WTC11 (cell line): Measurements from ENCODE around the gene RAPGEF1. TPM values are rescaled to one million over a fixed set of nuclear protein-coding genes. Genes with fewer than 3 reads are reported as not detected.
"Not testable (repeated sequence)": the region's sequence is repeated elsewhere in the genome, so short reads cannot be mapped to it uniquely, and the experiment has no call there.

Experiments
- ATAC-seq: fragments of 200-7000 bp; cut with Tn5 transposase; 2 replicates; pipeline ENCODE4 v1.10.0; 2021; ENCODE audit warnings: mild to moderate bottlenecking, moderate library complexity
- CTCF ChIA-PET: fragments of 300-600 bp; sonication (Branson Sonifier 250); formaldehyde crosslinking; loops from one replicate; lab custom pipeline; 2021; ENCODE audit warnings: antibody characterized with exemption; lab: Charles Lee
- POLR2A ChIA-PET: fragments of 350-600 bp; sonication (Branson Sonifier 250); formaldehyde crosslinking; loops from one replicate; lab custom pipeline; 2021; ENCODE audit warnings: antibody characterized with exemption; lab: Charles Lee
- DNase-seq: peaks from one replicate; pipeline ENCODE4 v3.0.0; 2021; ENCODE audit warnings: low spot score
- H3K27ac Mint-ChIP-seq: 2 replicates; pipeline ENCODE4 v1.8.0; 2021; ENCODE audit warnings: mixed read lengths
- H3K27me3 Mint-ChIP-seq: 2 replicates; pipeline ENCODE4 v1.8.0; 2021; ENCODE audit warnings: low read depth, mild to moderate bottlenecking, moderate library complexity, mixed read lengths
- H3K36me3 Mint-ChIP-seq: 2 replicates; pipeline ENCODE4 v1.8.0; 2021; ENCODE audit warnings: mixed read lengths
- H3K4me1 Mint-ChIP-seq: 2 replicates; pipeline ENCODE4 v1.8.0; 2022; ENCODE audit warnings: mixed read lengths
- H3K4me3 Mint-ChIP-seq: 2 replicates; pipeline ENCODE4 v1.8.0; 2021; ENCODE audit warnings: mild to moderate bottlenecking, moderate library complexity, mixed read lengths
- H3K9me3 Mint-ChIP-seq: 2 replicates; pipeline ENCODE4 v1.8.0; 2021; ENCODE audit warnings: mixed read lengths
- CBFB ChIP-seq: sonication (generic); formaldehyde crosslinking; IDR thresholded peaks from 2 replicates; pipeline ENCODE4 v1.8.1; 2022; ENCODE audit warnings: mild to moderate bottlenecking, low read depth, missing genetic modification reagents
- CREM ChIP-seq: sonication (generic); formaldehyde crosslinking; IDR thresholded peaks from 2 replicates; pipeline ENCODE4 v1.8.1; 2022; ENCODE audit warnings: mild to moderate bottlenecking, missing genetic modification reagents, moderate library complexity
- FOXK1 ChIP-seq: sonication (generic); formaldehyde crosslinking; IDR thresholded peaks from 2 replicates; pipeline ENCODE4 v1.8.0; 2022; ENCODE audit warnings: mild to moderate bottlenecking, moderate library complexity, missing genetic modification reagents
- GRHL2 ChIP-seq: fragments of 250-450 bp; sonication (Bioruptor Pico); IDR thresholded peaks from 2 replicates; pipeline ENCODE4 v1.8.0; 2022; ENCODE audit warnings: mild to moderate bottlenecking, moderate library complexity; ENCODE audit not compliant: insufficient replicate concordance, severe bottlenecking
- GTF2I ChIP-seq: fragments of 250-450 bp; sonication (Bioruptor Pico); conservative IDR thresholded peaks from 2 replicates; pipeline ENCODE4 v1.4.0; 2021; ENCODE audit warnings: mild to moderate bottlenecking
- IRF1 ChIP-seq: sonication (generic); formaldehyde crosslinking; IDR thresholded peaks from 2 replicates; pipeline ENCODE4 v1.8.0; 2023; ENCODE audit warnings: missing genetic modification reagents
- NFATC4 ChIP-seq: fragments of 250-450 bp; sonication (Bioruptor Pico); IDR thresholded peaks from 2 replicates; pipeline ENCODE4 v1.9.0; 2021; ENCODE audit warnings: mild to moderate bottlenecking
- NFE2L1 ChIP-seq: sonication (generic); formaldehyde crosslinking; IDR thresholded peaks from 2 replicates; pipeline ENCODE4 v1.8.1; 2023; ENCODE audit warnings: missing genetic modification reagents
- NR1H2 ChIP-seq: sonication (generic); formaldehyde crosslinking; IDR thresholded peaks from 2 replicates; pipeline ENCODE4 v1.9.0; 2021; ENCODE audit warnings: mild to moderate bottlenecking, moderate library complexity, missing genetic modification reagents
- NR3C1 ChIP-seq: sonication (generic); formaldehyde crosslinking; conservative IDR thresholded peaks from 2 replicates; pipeline ENCODE4 v1.8.1; 2023; ENCODE audit warnings: low read depth, mild to moderate bottlenecking, missing genetic modification reagents
- PRRX2 ChIP-seq: fragments of 250-450 bp; sonication (Bioruptor Pico); IDR thresholded peaks from 2 replicates; pipeline ENCODE4 v1.8.0; 2021; ENCODE audit warnings: mild to moderate bottlenecking
- ZBTB21 ChIP-seq: sonication (generic); formaldehyde crosslinking; IDR thresholded peaks from 2 replicates; pipeline ENCODE4 v1.8.1; 2023; ENCODE audit warnings: mild to moderate bottlenecking, missing genetic modification reagents, borderline replicate concordance
- ZNF138 ChIP-seq: sonication (generic); formaldehyde crosslinking; conservative IDR thresholded peaks from 2 replicates; pipeline ENCODE4 v1.8.1; 2022; ENCODE audit warnings: mild to moderate bottlenecking, moderate library complexity, missing genetic modification reagents
- ZNF396 ChIP-seq: fragments of 250-450 bp; sonication (Bioruptor Pico); IDR thresholded peaks from 2 replicates; pipeline ENCODE4 v1.8.0; 2021; ENCODE audit warnings: mild to moderate bottlenecking, moderate library complexity, borderline replicate concordance
- total RNA-seq: library from RNA; stranded (reverse); gene quantifications from 3 replicates; pipeline ENCODE4 v1.2.3, GENCODE V29; 2021
- TF ChIP-seq, protein P1 (sequence below): sonication (generic); formaldehyde crosslinking; IDR thresholded peaks from 2 replicates; pipeline ENCODE4 v1.8.1; 2023; ENCODE audit warnings: mild to moderate bottlenecking, moderate library complexity, missing genetic modification reagents
- TF ChIP-seq, protein P2 (sequence below): sonication (generic); formaldehyde crosslinking; IDR thresholded peaks from 2 replicates; pipeline ENCODE4 v1.8.1; 2023; ENCODE audit warnings: mild to moderate bottlenecking, missing genetic modification reagents, borderline replicate concordance
- TF ChIP-seq, protein P3 (sequence below): sonication (generic); formaldehyde crosslinking; IDR thresholded peaks from 2 replicates; pipeline ENCODE4 v1.8.1; 2023; ENCODE audit warnings: mild to moderate bottlenecking, missing genetic modification reagents, moderate library complexity
- TF ChIP-seq, protein P4 (sequence below): sonication (generic); formaldehyde crosslinking; IDR thresholded peaks from 2 replicates; pipeline ENCODE4 v1.8.1; 2022; ENCODE audit warnings: missing genetic modification reagents, borderline replicate concordance
- TF ChIP-seq, protein P5 (sequence below): sonication (generic); formaldehyde crosslinking; IDR thresholded peaks from 2 replicates; pipeline ENCODE4 v1.8.0; 2022; ENCODE audit warnings: mild to moderate bottlenecking, missing genetic modification reagents

Gene RAPGEF1
- total RNA-seq, 1 experiment from 2014 or later: 66.2 TPM

GRCh38 chr9:131685753-131686706 lies 53.8 kb downstream of the RAPGEF1 start:
- ChIA-PET CTCF (no interaction called here), POLR2A (no interaction called here)
- Mint-ChIP-seq H3K4me1 (peaks cover 69% of the 10 kb centered on the region), H3K27me3 (no peaks in the 10 kb centered on the region), H3K27ac (no peak overlapping the region), H3K9me3 (peaks cover 24% of the 10 kb centered on the region), H3K4me3 (no peak overlapping the region), H3K36me3 (peaks cover 33% of the 10 kb centered on the region)
- TF ChIP-seq, protein P1, sequence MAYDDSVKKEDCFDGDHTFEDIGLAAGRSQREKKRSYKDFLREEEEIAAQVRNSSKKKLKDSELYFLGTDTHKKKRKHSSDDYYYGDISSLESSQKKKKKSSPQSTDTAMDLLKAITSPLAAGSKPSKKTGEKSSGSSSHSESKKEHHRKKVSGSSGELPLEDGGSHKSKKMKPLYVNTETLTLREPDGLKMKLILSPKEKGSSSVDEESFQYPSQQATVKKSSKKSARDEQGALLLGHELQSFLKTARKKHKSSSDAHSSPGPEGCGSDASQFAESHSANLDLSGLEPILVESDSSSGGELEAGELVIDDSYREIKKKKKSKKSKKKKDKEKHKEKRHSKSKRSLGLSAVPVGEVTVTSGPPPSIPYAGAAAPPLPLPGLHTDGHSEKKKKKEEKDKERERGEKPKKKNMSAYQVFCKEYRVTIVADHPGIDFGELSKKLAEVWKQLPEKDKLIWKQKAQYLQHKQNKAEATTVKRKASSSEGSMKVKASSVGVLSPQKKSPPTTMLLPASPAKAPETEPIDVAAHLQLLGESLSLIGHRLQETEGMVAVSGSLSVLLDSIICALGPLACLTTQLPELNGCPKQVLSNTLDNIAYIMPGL: no peak
- TF ChIP-seq PRRX2: no peak
- TF ChIP-seq CBFB: no peak
- TF ChIP-seq CREM (CRISPR knock-in tag): no peak
- TF ChIP-seq GTF2I (CRISPR knock-in tag): no peak
- TF ChIP-seq, protein P2, sequence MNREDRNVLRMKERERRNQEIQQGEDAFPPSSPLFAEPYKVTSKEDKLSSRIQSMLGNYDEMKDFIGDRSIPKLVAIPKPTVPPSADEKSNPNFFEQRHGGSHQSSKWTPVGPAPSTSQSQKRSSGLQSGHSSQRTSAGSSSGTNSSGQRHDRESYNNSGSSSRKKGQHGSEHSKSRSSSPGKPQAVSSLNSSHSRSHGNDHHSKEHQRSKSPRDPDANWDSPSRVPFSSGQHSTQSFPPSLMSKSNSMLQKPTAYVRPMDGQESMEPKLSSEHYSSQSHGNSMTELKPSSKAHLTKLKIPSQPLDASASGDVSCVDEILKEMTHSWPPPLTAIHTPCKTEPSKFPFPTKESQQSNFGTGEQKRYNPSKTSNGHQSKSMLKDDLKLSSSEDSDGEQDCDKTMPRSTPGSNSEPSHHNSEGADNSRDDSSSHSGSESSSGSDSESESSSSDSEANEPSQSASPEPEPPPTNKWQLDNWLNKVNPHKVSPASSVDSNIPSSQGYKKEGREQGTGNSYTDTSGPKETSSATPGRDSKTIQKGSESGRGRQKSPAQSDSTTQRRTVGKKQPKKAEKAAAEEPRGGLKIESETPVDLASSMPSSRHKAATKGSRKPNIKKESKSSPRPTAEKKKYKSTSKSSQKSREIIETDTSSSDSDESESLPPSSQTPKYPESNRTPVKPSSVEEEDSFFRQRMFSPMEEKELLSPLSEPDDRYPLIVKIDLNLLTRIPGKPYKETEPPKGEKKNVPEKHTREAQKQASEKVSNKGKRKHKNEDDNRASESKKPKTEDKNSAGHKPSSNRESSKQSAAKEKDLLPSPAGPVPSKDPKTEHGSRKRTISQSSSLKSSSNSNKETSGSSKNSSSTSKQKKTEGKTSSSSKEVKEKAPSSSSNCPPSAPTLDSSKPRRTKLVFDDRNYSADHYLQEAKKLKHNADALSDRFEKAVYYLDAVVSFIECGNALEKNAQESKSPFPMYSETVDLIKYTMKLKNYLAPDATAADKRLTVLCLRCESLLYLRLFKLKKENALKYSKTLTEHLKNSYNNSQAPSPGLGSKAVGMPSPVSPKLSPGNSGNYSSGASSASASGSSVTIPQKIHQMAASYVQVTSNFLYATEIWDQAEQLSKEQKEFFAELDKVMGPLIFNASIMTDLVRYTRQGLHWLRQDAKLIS (CRISPR knock-in tag): no peak
- no peak for TF ChIP-seq NFATC4 (CRISPR knock-in tag)
- no peak for TF ChIP-seq NR3C1 (CRISPR knock-in tag)
- TF ChIP-seq, protein P3, sequence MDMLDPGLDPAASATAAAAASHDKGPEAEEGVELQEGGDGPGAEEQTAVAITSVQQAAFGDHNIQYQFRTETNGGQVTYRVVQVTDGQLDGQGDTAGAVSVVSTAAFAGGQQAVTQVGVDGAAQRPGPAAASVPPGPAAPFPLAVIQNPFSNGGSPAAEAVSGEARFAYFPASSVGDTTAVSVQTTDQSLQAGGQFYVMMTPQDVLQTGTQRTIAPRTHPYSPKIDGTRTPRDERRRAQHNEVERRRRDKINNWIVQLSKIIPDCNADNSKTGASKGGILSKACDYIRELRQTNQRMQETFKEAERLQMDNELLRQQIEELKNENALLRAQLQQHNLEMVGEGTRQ (CRISPR knock-in tag): no peak
- TF ChIP-seq FOXK1 (CRISPR knock-in tag): no peak
- TF ChIP-seq, protein P4, sequence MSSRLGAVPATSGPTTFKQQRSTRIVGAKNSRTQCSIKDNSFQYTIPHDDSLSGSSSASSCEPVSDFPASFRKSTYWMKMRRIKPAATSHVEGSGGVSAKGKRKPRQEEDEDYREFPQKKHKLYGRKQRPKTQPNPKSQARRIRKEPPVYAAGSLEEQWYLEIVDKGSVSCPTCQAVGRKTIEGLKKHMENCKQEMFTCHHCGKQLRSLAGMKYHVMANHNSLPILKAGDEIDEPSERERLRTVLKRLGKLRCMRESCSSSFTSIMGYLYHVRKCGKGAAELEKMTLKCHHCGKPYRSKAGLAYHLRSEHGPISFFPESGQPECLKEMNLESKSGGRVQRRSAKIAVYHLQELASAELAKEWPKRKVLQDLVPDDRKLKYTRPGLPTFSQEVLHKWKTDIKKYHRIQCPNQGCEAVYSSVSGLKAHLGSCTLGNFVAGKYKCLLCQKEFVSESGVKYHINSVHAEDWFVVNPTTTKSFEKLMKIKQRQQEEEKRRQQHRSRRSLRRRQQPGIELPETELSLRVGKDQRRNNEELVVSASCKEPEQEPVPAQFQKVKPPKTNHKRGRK (CRISPR knock-in tag): no peak
- no peak for ATAC-seq
- no peak for DNase-seq

DNA sequence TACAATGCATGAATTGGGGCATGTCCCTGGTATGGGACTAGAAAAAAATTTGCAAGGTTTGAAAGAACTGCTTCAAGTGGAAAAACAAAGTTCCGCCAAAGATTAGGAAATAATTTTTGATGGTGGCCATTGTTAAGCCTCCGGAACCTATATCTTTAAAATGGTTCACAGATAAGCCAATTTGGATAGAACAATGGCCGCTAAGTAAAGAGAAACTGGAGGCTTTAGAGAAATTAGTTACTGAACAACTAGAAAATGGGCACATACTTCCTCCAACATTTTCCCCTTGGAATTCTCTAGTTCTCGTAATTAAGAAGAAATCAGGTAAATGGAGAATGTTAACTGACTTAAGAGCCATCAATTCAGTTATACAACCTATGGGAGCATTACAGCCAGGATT lies 56.8 kb downstream of the RAPGEF1 start:
- CTCF ChIA-PET, DNase-seq, POLR2A ChIA-PET, ATAC-seq, H3K27me3 Mint-ChIP-seq: not testable (repeated sequence)
- H3K4me1 Mint-ChIP-seq: peaks cover 87% of the 10 kb centered on the region
- H3K27ac Mint-ChIP-seq: peak overlapping the region; percentile 98
- peaks cover 40% of the 10 kb centered on the region for H3K36me3 Mint-ChIP-seq
- 0 out of 2 replicates have a peak overlapping the region, but pooled peaks have one; percentile 30 for H3K4me3 Mint-ChIP-seq
- H3K9me3 Mint-ChIP-seq: peaks cover 34% of the 10 kb centered on the region

GRCh38 chr9:131682261-131682660 lies 57.6 kb downstream of the RAPGEF1 start:
- peak overlapping the region; percentile 98 for H3K27ac Mint-ChIP-seq
- H3K27me3 Mint-ChIP-seq: no peaks in the 10 kb centered on the region
- no peak for ATAC-seq
- POLR2A ChIA-PET: no interaction called here
- CTCF ChIA-PET: interaction anchor here (1.7 to 1.9 kb wide), 2 partner anchors 15 to 91 kb away, joined by 7 to 8 read pairs; no protein-coding TSS in a partner anchor
- TF ChIP-seq ZNF138 (CRISPR knock-in tag): no peak
- no peak for TF ChIP-seq IRF1 (CRISPR knock-in tag)
- no peak for TF ChIP-seq GRHL2 (CRISPR knock-in tag)
- TF ChIP-seq ZBTB21 (CRISPR knock-in tag): no peak
- TF ChIP-seq NFE2L1 (CRISPR knock-in tag): no peak
- TF ChIP-seq ZNF396 (CRISPR knock-in tag): no peak
- TF ChIP-seq, protein P3 (CRISPR knock-in tag): no peak
- TF ChIP-seq NR1H2 (CRISPR knock-in tag): no peak
- TF ChIP-seq, protein P5, sequence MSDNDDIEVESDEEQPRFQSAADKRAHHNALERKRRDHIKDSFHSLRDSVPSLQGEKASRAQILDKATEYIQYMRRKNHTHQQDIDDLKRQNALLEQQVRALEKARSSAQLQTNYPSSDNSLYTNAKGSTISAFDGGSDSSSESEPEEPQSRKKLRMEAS (CRISPR knock-in tag): no peak
- H3K4me1 Mint-ChIP-seq: peaks cover 87% of the 10 kb centered on the region
- H3K36me3 Mint-ChIP-seq: peaks cover 35% of the 10 kb centered on the region
- H3K9me3 Mint-ChIP-seq: peaks cover 34% of the 10 kb centered on the region
- DNase-seq: no peak
- H3K4me3 Mint-ChIP-seq: no peak overlapping the region
